SKM-1 treated with dmso at 0.1 percent for 144 hours (cell line): Measurements from ENCODE around the gene MID1.
"Not testable (repeated sequence)": the region's sequence is repeated elsewhere in the genome, so short reads cannot be mapped to it uniquely, and the experiment has no call there.

ENCODE experiments used
- DNase-seq: peaks from one replicate; lab custom pipeline; 2025; ENCODE audit not compliant: unreplicated experiment; lab: John Stamatoyannopoulos, UW

MID1 gene

DNA sequence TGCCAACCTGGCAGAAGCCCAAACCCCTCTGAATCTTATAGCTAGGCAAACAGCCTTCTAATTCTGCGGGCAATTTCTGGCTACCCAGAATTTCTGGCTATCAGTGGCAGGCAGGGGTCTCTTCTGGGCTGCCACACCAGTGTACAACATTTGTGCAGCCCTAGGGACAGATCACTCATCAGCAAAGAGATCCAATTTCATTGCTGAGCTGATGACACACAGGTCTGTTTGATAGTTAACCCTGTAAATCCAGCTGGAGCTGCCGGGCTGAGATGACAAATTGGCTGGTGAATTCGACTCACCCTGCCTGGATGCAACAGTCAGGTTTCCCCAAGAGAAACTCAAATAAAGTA is 2.4 kb downstream of the MID1 start:
- no peak for DNase-seq

DNA sequence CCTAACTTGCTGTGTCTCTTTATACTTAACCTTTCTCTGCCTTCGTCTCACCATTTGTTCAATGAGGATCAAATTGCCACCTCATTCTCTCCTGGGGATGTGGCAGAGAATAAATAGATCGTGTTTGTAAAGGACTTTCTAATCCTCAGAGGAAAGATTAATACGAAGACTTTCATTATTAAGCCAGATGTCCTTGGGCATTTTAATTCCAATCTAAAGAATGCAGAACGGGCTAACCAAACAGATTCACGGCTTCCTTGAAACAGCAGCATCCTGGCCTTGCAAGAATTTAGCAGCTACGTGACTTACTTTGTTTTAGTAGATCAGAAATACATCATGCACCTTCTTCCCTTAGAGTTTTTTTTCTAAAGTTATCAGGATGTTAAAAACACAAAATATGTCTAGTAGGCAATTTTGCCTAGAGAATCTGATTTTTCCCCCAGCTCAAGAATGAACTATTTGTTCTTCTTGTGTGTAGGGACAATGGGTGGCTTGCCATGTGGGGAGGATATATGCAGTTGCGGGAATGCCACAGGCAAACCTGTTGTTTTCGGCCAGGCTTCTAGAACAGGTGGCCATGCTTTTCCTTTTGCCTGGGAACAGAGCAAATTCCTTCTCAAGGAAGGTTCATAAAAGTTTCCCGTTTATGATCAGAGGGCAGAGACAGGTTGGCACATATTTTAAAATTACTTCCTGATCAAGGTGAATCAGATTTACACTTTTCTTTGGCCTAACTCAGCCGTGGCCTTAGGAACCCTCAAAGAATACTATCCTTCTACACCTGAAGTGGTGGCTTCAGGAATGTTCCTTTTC is 3.0 kb downstream of the MID1 start:
- DNase-seq = no peak

GRCh38 chrX:10615931-10616774 is 4.2 kb downstream of the MID1 start:
- peak; percentile 20 for DNase-seq

DNA sequence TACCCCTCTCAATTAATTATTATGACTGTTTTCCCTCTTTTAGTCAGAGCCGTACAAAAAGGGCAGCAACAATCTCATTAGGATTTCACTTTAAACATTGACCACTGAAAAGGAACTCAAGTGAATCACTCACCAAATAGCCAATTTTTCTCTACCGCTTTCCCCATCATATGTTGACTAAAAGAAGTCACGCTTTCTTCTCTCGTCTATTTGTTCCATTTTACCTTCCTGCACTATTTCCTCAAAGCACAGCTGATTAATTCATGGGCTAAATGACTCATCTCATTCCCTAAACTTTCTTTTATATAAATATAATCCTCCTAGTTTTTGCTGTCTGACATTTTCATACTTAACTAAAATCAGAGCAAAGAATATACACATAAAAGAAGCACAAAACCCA is 8.2 kb downstream of the MID1 start:
- DNase-seq = no peak

DNA sequence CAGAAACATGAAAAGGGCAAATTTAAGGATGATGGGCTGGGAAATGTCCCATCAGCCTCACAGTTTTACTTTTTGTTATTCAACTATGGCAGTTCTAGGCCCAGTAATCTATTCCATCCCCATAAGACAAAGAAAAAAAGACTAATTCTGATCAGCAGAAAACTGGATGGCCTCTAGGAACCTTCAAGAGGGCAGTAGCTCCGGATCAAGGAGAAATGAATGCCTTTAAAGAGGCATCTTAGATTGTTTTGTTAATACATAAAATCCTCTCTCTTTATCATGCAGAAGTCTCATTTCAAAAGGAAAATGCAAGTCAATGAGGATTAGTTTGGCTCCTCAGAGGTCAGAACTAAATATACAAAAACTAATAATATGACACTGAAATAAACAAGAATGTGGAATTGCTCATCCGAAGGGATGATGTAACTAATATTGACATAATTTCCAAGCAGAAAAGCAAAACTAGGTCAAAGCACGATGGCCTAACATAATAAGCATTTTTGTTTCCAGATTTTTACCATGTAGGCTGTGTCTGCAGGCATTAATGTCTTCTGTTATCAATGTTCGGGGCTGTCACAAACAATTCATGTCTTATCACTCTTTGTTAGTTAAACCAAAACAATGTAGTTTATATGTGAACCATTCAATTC is 8.8 kb downstream of the MID1 start:
- DNase-seq = no peak

- no peak for DNase-seq
Observed at GRCh38 chrX:10608099-10608498, 12.3 kb downstream of the MID1 start.

GRCh38 chrX:10607233-10607632 is 13.2 kb downstream of the MID1 start:
- DNase-seq = no peak

DNA sequence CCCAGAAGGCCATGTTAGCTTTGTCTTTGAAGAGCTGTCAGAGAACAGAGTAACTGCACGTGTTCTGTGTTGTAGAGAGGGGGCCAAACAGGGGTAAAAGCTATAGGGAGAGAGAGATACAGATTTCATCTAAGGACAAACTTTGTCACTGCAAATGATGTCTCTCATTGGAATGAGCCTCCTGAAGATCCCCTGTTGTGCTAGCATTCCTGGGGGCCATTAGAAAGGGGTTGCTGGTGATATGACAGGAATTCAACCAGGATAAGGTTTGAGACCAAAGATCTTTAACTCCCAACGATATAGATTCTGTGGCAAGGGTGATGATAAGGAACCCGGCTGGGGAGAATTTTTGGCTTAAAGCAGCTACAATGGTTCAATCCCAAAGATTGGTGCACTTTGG is 16.8 kb downstream of the MID1 start:
- no peak for DNase-seq

DNA sequence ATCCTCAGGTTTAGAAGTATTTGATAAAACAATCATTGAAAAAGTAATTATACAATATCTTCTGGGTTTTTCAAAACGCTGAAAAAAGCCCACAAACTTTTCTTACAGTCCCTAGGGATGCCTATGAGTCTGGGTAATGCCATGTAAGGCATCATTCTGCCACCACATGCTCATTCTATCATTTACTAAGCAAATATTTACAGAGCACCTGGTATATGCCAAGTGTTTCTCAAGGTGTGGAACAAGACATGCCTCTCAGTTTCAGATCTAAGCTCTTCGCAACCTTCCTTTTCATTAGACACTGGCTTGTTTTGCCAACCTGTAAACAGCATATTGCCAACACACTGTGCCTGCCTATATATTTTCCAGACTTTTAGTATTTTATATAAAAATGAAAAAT is 17.7 kb downstream of the MID1 start:
- DNase-seq = no peak

GRCh38 chrX:10600479-10600878 is 19.9 kb downstream of the MID1 start:
- no peak for DNase-seq

DNA sequence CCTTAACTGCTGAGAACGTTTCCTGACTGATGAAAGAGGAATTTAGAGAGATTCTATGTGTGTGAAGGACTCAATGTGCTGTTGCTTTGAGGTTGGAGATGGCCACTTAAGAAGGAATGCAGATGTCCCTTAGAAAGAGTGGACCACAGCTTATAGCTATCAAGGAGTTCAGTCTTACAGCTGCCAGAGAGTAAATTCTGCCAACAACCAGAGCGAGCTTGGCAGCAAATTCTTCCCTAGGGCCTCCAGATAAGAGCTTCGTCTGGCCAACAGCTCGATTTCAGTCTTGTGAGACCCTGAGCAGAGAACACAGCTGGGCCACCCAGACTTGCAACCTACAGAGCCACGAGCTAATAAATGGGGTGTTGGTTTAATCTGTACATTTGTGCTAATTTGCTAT is 21.8 kb downstream of the MID1 start:
- no peak for DNase-seq

DNA sequence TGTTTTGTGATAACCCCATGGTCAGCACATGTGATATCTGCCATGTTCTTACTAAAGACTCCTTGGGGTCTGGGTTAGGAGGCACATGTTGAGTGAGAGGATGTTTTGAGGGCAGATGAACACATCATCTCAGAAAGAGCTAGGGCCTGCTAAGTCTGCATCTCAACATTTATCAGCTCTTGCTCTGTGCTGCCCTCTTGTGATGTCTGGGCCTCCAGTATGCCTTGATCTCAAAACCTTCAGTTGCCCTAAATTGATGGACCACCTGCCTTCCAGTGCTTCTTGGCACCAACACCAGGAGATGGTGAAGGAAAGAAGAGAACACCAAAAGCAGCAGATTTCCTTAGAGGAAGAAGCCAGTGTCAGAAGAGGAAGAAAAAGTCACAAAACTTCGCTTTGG is 22.5 kb downstream of the MID1 start:
- no peak for DNase-seq

GRCh38 chrX:10591363-10592335 is 28.7 kb downstream of the MID1 start:
- no peak for DNase-seq

DNA sequence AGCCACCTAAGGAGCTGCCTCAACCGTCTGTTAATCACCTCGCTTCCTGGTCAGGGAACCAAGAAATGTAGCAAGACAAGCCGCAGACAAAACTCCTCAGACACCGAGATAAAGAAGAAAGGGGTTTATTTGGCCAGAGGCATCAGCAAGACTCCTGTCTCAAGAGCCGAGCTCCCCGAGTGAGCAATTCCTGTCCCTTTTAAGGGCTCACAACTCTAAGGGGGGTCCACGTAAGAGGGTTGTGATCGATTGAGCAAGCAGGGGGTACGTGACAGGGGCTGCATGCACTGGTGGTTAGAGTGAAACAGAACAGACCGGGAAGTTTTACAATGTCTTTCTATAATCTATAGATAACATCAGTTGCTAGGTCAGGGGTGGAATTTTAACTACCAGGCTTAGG is 30.6 kb downstream of the MID1 start:
- not testable (repeated sequence) for DNase-seq

- DNase-seq = no peak
Observed at GRCh38 chrX:10589098-10589497, 31.3 kb downstream of the MID1 start.

DNA sequence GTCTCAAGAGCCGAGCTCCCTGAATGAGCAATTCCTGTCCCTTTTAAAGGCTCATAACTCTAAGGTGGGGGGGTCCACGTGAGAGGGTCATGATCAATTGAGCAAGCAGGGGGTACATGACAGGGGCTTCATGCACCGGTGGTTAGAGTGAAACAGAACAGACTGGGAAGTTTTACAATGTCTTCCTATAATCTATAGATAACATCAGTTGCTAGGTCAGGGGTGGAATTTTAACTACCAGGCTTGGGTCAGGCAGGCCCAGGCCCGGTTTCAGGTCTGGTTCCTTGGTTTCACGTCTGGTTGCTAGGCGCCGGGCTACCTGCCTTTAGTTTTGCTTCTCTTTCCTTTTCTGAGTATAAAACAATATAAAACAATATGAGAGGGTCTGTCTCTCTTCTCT is 35.5 kb downstream of the MID1 start:
- DNase-seq = not testable (repeated sequence)

DNA sequence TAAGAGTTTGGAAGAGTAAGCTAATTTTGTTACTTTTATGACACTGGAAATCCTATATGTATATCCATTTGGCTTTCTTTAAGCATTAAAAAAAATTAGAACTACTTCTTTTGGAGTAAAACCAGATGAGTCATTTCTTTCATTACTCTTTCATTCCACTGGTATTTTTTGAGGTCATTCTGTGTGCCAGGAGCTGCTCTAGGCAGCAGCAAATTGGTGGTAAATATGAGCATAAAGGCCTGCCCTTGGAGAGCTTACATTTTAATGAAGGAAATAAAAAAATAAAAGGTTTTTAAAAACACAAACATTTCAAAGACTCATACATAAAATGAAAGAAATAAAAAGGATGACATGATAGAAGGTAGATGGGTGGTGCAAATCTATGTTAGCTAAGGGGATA is 37.4 kb downstream of the MID1 start:
- no peak for DNase-seq

DNA sequence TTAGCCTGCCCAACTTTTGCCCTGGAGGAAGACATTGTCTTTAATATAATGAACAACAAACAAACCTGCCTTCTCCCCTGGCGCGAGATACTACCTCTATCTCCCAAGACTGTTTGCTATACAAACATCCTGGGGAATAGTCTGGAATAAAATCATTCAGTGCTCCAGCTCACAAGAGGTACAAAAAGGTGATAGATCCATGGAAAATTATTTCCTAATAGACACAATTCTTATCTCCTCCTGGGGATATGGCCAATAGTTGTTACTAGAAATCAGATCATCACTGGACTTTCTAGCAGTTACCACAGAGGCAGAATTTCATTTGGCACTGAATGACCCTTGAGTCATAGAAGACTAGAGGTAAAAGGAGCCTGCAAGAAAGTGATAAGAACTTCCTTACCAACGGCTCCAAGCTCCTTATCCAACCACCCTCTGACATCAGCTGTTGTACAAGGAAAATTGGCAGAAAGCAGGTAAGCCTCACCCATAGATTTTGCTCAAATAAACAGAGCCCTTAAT is 38.1 kb downstream of the MID1 start:
- no peak for DNase-seq

- DNase-seq = no peak
Observed at GRCh38 chrX:10579112-10580011, 41.0 kb downstream of the MID1 start.

GRCh38 chrX:10578527-10578926 is 41.9 kb downstream of the MID1 start:
- DNase-seq = no peak
